A549 treated with dexamethasone at 1 μM for 4 hours (cell line): ENCODE measurements around the gene CCDC88B. TPM values are rescaled to one million over a fixed set of nuclear protein-coding genes. Genes with fewer than 3 reads are reported as not detected.

Experiments used
- total RNA-seq: library from RNA; stranded (reverse); fragments of 200-300 nt; extraction: Qiagen RNA extraction; gene quantifications from 5 replicates; pipeline ENCODE4 v1.2.3, GENCODE V29; 2022

Gene CCDC88B
- total RNA-seq, result 7.0 to 9.9 TPM (median 8.7 TPM) in 5 replicates

GRCh38 chr11:64339754-64340408 lies at the start of gene CCDC88B:
CCDC88B (plus strand) TSS chr11:64340204; CDS start chr11:64340267, 63 bp downstream.

GRCh38 chr11:64291262-64291751 lies 48.7 kb upstream of the CCDC88B start, which contains the start of gene KCNK4:
KCNK4 (plus strand) TSS chr11:64291302; CDS start chr11:64293019, 1,717 bp downstream.

GRCh38 chr11:64299847-64300648 lies 40.0 kb upstream of the CCDC88B start, which contains the start of gene CATSPERZ:
CATSPERZ (plus strand) TSS chr11:64300358; CDS start chr11:64300411, 53 bp downstream.

GRCh38 chr11:64305075-64305690 lies 34.8 kb upstream of the CCDC88B start, which contains the start of gene ESRRA:
ESRRA (plus strand) TSS chr11:64305524; CDS start chr11:64307180, 1,656 bp downstream.

GRCh38 chr11:64317325-64317960 lies 22.6 kb upstream of the CCDC88B start, which contains the start of gene TRMT112:
TRMT112 (minus strand) TSS chr11:64317559; CDS start chr11:64317526, 33 bp downstream.

GRCh38 chr11:64317961-64318765 lies 21.8 kb upstream of the CCDC88B start, which contains the start of gene PRDX5:
PRDX5 (plus strand) TSS chr11:64318121; CDS start chr11:64318216, 95 bp downstream.

GRCh38 chr11:64358907-64359711 lies 19.1 kb downstream of the CCDC88B start, which contains the start of gene RPS6KA4:
RPS6KA4 (plus strand) TSS chr11:64359162; CDS start chr11:64359236, 74 bp downstream.

Other genes with a start within 250 kb of the CCDC88B start
- gene MACROD1, start 174.1 kb upstream of the CCDC88B start, total RNA-seq, result 10.6 to 15.5 TPM (median 12.9 TPM) in 5 replicates
- gene STIP1, start 154.0 kb upstream of the CCDC88B start, total RNA-seq, result 241 to 263 TPM (median 255 TPM) in 5 replicates
- 0.82 to 2.2 TPM (median 1.4 TPM) in 5 replicates for gene FERMT3, start 133.5 kb upstream of the CCDC88B start, total RNA-seq
- gene TRPT1, start 114.0 kb upstream of the CCDC88B start, total RNA-seq, result 19.2 to 21.6 TPM (median 19.8 TPM) in 5 replicates
- 27.2 to 38.2 TPM (median 36.9 TPM) in 5 replicates for gene NUDT22, start 113.9 kb upstream of the CCDC88B start, total RNA-seq
- 18.9 to 23.0 TPM (median 21.0 TPM) in 5 replicates for gene DNAJC4, start 109.7 kb upstream of the CCDC88B start, total RNA-seq
- 37.8 to 48.7 TPM (median 47.0 TPM) in 5 replicates for gene VEGFB, start 105.6 kb upstream of the CCDC88B start, total RNA-seq
- gene FKBP2, start 99.1 kb upstream of the CCDC88B start, total RNA-seq, result 129 to 148 TPM (median 140 TPM) in 5 replicates
- 249 to 383 TPM (median 346 TPM) in 5 replicates for gene PPP1R14B, start 93.3 kb upstream of the CCDC88B start, total RNA-seq
- 14.4 to 23.7 TPM (median 20.5 TPM) in 5 replicates for gene PLCB3, start 88.7 kb upstream of the CCDC88B start, total RNA-seq
- gene BAD, start 55.5 kb upstream of the CCDC88B start, total RNA-seq, result 74.7 to 87.8 TPM (median 85.4 TPM) in 5 replicates
- 24.6 to 53.9 TPM (median 47.7 TPM) in 5 replicates for gene GPR137, start 54.4 kb upstream of the CCDC88B start, total RNA-seq
- gene KCNK4, start 48.9 kb upstream of the CCDC88B start, total RNA-seq, result 0.11 TPM in 2 of 5 replicates, not detected in the others
- gene CATSPERZ, start 39.8 kb upstream of the CCDC88B start, total RNA-seq, result 2.0 to 3.9 TPM (median 2.9 TPM) in 5 replicates
- gene ESRRA, start 34.7 kb upstream of the CCDC88B start, total RNA-seq, result 37.1 to 49.9 TPM (median 47.3 TPM) in 5 replicates
- gene TRMT112, start 22.6 kb upstream of the CCDC88B start, total RNA-seq, result 367 to 421 TPM (median 395 TPM) in 5 replicates
- 405 to 485 TPM (median 456 TPM) in 5 replicates for gene PRDX5, start 22.1 kb upstream of the CCDC88B start, total RNA-seq
- 45.5 to 63.6 TPM (median 60.8 TPM) in 5 replicates for gene RPS6KA4, start 19.0 kb downstream of the CCDC88B start, total RNA-seq
- 0.03 to 0.09 TPM (median 0.06 TPM) in 4 of 5 replicates, not detected in the other for gene SLC22A11, start 215.7 kb downstream of the CCDC88B start, total RNA-seq